Astrocyte (in vitro differentiated cells and primary cell): ENCODE measurements around the gene CERK.

Source experiments
- EZH2 ChIP-seq: IDR thresholded peaks from 2 replicates; pipeline ENCODE4 v1.6.1; 2012; ENCODE audit warnings: mild to moderate bottlenecking, low read length, inconsistent platforms; ENCODE audit not compliant: insufficient read depth
- TF ChIP-seq, protein P1 (sequence below): IDR thresholded peaks from 2 replicates; pipeline ENCODE4 v1.5.1; 2011; ENCODE audit warnings: low read depth, mild to moderate bottlenecking, inconsistent platforms, low read length, moderate library complexity; ENCODE audit not compliant: insufficient read depth

DNA sequence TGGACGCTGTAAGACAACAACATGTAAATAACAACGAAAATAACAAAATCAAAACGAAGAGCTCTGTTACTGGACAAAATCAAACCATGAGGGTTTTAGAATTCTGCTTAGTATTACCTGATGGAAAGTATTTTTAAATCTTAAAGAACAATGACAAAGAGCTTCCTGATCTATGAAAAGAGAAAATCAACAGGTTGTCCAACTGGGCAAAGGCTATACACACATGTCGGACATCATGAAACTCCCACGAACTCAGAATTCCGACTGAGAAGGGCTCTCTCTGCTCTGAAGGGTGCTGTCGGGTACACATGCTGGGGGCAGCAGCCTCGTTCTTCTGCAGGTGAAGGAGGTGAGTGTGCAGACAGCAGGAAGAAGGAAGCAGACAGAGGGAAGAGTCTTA, 25.8 kb downstream of the CERK start:
- TF ChIP-seq, protein P1, sequence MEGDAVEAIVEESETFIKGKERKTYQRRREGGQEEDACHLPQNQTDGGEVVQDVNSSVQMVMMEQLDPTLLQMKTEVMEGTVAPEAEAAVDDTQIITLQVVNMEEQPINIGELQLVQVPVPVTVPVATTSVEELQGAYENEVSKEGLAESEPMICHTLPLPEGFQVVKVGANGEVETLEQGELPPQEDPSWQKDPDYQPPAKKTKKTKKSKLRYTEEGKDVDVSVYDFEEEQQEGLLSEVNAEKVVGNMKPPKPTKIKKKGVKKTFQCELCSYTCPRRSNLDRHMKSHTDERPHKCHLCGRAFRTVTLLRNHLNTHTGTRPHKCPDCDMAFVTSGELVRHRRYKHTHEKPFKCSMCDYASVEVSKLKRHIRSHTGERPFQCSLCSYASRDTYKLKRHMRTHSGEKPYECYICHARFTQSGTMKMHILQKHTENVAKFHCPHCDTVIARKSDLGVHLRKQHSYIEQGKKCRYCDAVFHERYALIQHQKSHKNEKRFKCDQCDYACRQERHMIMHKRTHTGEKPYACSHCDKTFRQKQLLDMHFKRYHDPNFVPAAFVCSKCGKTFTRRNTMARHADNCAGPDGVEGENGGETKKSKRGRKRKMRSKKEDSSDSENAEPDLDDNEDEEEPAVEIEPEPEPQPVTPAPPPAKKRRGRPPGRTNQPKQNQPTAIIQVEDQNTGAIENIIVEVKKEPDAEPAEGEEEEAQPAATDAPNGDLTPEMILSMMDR, result no peak
- no peak for TF ChIP-seq EZH2
